PC-9 (cell line): ENCODE data around the gene SCCPDH. TPM values are rescaled to one million over a fixed set of nuclear protein-coding genes. Genes with fewer than 3 reads are reported as not detected.

Experiments
- BruUV-seq: library from RNA; stranded (reverse); fragments of 400-500 nt; replicated peaks from 2 replicates; lab custom pipeline; 2021; lab: Mats Ljungman, UMichigan
- CTCF ChIA-PET: fragments of 300-600 bp; sonication (Branson Sonifier 250); formaldehyde crosslinking; loops from one replicate; lab custom pipeline; 2022; ENCODE audit warnings: antibody characterized with exemption; lab: Charles Lee
- POLR2A ChIA-PET: fragments of 300-600 bp; sonication (Branson Sonifier 250); formaldehyde crosslinking; loops from one replicate; lab custom pipeline; 2022; ENCODE audit warnings: antibody characterized with exemption; ENCODE audit not compliant: unreplicated experiment; lab: Charles Lee
- DNase-seq, 2 experiments: peaks; one replicate each; pipeline versions ENCODE4 v3.0.0 to v3.0.0-alpha.2; 2015 to 2022; ENCODE audit warnings: mixed read lengths in 1 of 2
- H2AFZ ChIP-seq: fragments of 200-600 bp; sonication (generic); 2 replicates; pipeline ENCODE4 v1.8.1; 2017; ENCODE audit warnings: antibody characterized with exemption
- H3F3A ChIP-seq: fragments of 200-600 bp; sonication (generic); 2 replicates; pipeline ENCODE4 v1.8.1; 2017; ENCODE audit warnings: antibody characterized with exemption, mild to moderate bottlenecking, low read depth; ENCODE audit not compliant: insufficient read depth
- H3K27ac ChIP-seq: fragments of 200-600 bp; sonication (generic); 2 replicates; pipeline ENCODE4 v1.6.1; 2016; ENCODE audit warnings: mixed run types
- H3K27me3 ChIP-seq: fragments of 200-600 bp; sonication (generic); 2 replicates; pipeline ENCODE4 v1.6.1; 2016; ENCODE audit warnings: low read depth, mixed run types; ENCODE audit not compliant: insufficient read depth
- H3K36me3 ChIP-seq: fragments of 200-600 bp; sonication (generic); 2 replicates; pipeline ENCODE4 v1.6.1; 2016; ENCODE audit warnings: low read depth, mixed run types
- H3K4me1 ChIP-seq: fragments of 200-600 bp; sonication (generic); replicated peaks from 2 replicates; pipeline ENCODE4 v1.6.1; 2016; ENCODE audit warnings: mixed run types; ENCODE audit not compliant: insufficient read depth
- H3K4me2 ChIP-seq: fragments of 200-600 bp; sonication (generic); 2 replicates; pipeline ENCODE4 v1.6.1; 2017; ENCODE audit warnings: mixed run types
- H3K4me3 ChIP-seq: fragments of 200-600 bp; sonication (generic); 2 replicates; pipeline ENCODE4 v1.6.1; 2016; ENCODE audit warnings: mixed run types
- H3K79me2 ChIP-seq: fragments of 200-600 bp; sonication (generic); 2 replicates; pipeline ENCODE4 v1.6.1; 2017; ENCODE audit warnings: low read depth, mixed run types
- H3K9me2 ChIP-seq: fragments of 200-600 bp; sonication (generic); 2 replicates; pipeline ENCODE4 v1.8.1; 2017; ENCODE audit warnings: mild to moderate bottlenecking; ENCODE audit not compliant: insufficient read depth
- H3K9me3 ChIP-seq: fragments of 200-600 bp; sonication (generic); 2 replicates; pipeline ENCODE4 v1.8.1; 2016; ENCODE audit warnings: low read depth; ENCODE audit not compliant: insufficient read depth
- H4K20me1 ChIP-seq: fragments of 200-600 bp; sonication (generic); 2 replicates; pipeline ENCODE4 v1.8.1; 2017; ENCODE audit not compliant: insufficient read depth
- CTCF ChIP-seq: fragments of 200-600 bp; sonication (generic); conservative IDR thresholded peaks from 2 replicates; pipeline ENCODE4 v1.6.1; 2017; ENCODE audit warnings: mixed run types, antibody characterized with exemption, mild to moderate bottlenecking, moderate library complexity
- EZH2 ChIP-seq: fragments of 200-600 bp; sonication (generic); IDR thresholded peaks from 2 replicates; pipeline ENCODE4 v1.8.0; 2017; ENCODE audit warnings: antibody characterized with exemption, low read depth
- intact Hi-C: fragments of 100-400 bp; cut with micrococcal nuclease; formaldehyde crosslinking; loops from one replicate; pipeline ENCODE4 v1.10.0; 2022; ENCODE audit not compliant: unreplicated experiment
- total RNA-seq: library from RNA; stranded (reverse); gene quantifications from 2 replicates; pipeline ENCODE4 v1.2.3, GENCODE V29; 2021

SCCPDH gene
- total RNA-seq, 1 experiment from 2014 or later = 17.2 TPM

GRCh38 chr1:246733704-246734103 is 9.5 kb downstream of the SCCPDH start:
- Histone ChIP-seq H4K20me1 (no peaks in the 10 kb centered on the region), H3K4me3 (no peak overlapping the region), H3K36me3 (peaks cover 5% of the 10 kb centered on the region; the same call in 1 of the 2 replicates), H3K4me1 (no peaks in the 10 kb centered on the region; the same call in 1 of the 2 replicates), H3K27me3 (no peaks in the 10 kb centered on the region), H3K9me2 (no peaks in the 10 kb centered on the region), H3K79me2 (no peaks in the 10 kb centered on the region), H2AFZ (no peak overlapping the region), H3K4me2 (no peak overlapping the region), H3F3A (no peaks in the 10 kb centered on the region), H3K9me3 (no peaks in the 10 kb centered on the region), H3K27ac (no peak overlapping the region)
- DNase-seq = no peak
- intact Hi-C loops = no loop called here
- ChIA-PET POLR2A (no interaction called here), CTCF (no interaction called here)
- BruUV-seq = no TSS peak
- no peak for TF ChIP-seq CTCF
- TF ChIP-seq EZH2 = no peak

GRCh38 chr1:246734866-246735265 is 10.7 kb downstream of the SCCPDH start:
- no peaks in the 10 kb centered on the region; the same call in 1 of the 2 replicates for H3K4me1 ChIP-seq
- no peak overlapping the region for H3K4me2 ChIP-seq
- H3K36me3 ChIP-seq = peaks cover 5% of the 10 kb centered on the region; the same call in 1 of the 2 replicates
- no peaks in the 10 kb centered on the region for H3K79me2 ChIP-seq
- no peaks in the 10 kb centered on the region for H3K27me3 ChIP-seq
- no peaks in the 10 kb centered on the region for H3K9me3 ChIP-seq
- TF ChIP-seq CTCF = no peak
- no peak for TF ChIP-seq EZH2
- no peaks in the 10 kb centered on the region for H3K9me2 ChIP-seq
- ChIA-PET CTCF (interaction anchor here (0.7 kb wide), 1 partner anchor 911 kb away, joined by 3 read pairs; no protein-coding TSS in a partner anchor), POLR2A (no interaction called here)
- DNase-seq = no peak
- H3F3A ChIP-seq = no peaks in the 10 kb centered on the region
- H3K4me3 ChIP-seq = no peak overlapping the region
- no peaks in the 10 kb centered on the region for H4K20me1 ChIP-seq
- BruUV-seq = no TSS peak
- intact Hi-C loops = no loop called here
- no peak overlapping the region for H2AFZ ChIP-seq
- H3K27ac ChIP-seq = no peak overlapping the region

GRCh38 chr1:246735735-246736134 is 11.5 kb downstream of the SCCPDH start:
- H3K4me2 ChIP-seq = no peak overlapping the region

More at GRCh38 chr1:246735735-246736134, 11.5 kb downstream of the SCCPDH start:
- ChIA-PET CTCF (no interaction called here), POLR2A (no interaction called here)
- peak in 1 of 2 experiments; percentile 35 for DNase-seq
- no peak overlapping the region for H2AFZ ChIP-seq
- no peaks in the 10 kb centered on the region; the same call in 1 of the 2 replicates for H3K4me1 ChIP-seq
- H3K27me3 ChIP-seq = no peaks in the 10 kb centered on the region
- H3K9me3 ChIP-seq = no peaks in the 10 kb centered on the region
- no peaks in the 10 kb centered on the region for H3F3A ChIP-seq
- no TSS peak for BruUV-seq
- no peaks in the 10 kb centered on the region for H4K20me1 ChIP-seq
- intact Hi-C loops = no loop called here
- TF ChIP-seq EZH2 = no peak
- no peak for TF ChIP-seq CTCF
- H3K4me3 ChIP-seq = no peak overlapping the region
- H3K27ac ChIP-seq = no peak overlapping the region
- no peaks in the 10 kb centered on the region for H3K9me2 ChIP-seq
- H3K36me3 ChIP-seq = peaks cover 5% of the 10 kb centered on the region; the same call in 1 of the 2 replicates
- no peaks in the 10 kb centered on the region for H3K79me2 ChIP-seq
